Osteocyte (in vitro differentiated cells): ENCODE data around the gene TMC8. TPM values are rescaled to one million over a fixed set of nuclear protein-coding genes. Genes with fewer than 3 reads are reported as not detected.
"Not testable (repeated sequence)": the region's sequence is repeated elsewhere in the genome, so short reads cannot be mapped to it uniquely, and the experiment has no call there.

Source experiments
- DNase-seq: peaks from one replicate; pipeline ENCODE4 v3.0.0; 2021; ENCODE audit warnings: mixed read lengths; ENCODE audit not compliant: unreplicated experiment; ENCODE audit errors: extremely low spot score
- H3K27ac Mint-ChIP-seq: one replicate; pipeline ENCODE4 v1.8.0; 2021; ENCODE audit warnings: mild to moderate bottlenecking, mixed read lengths; ENCODE audit not compliant: unreplicated experiment
- H3K27me3 Mint-ChIP-seq: one replicate; pipeline ENCODE4 v1.8.0; 2021; ENCODE audit warnings: mixed read lengths; ENCODE audit not compliant: unreplicated experiment
- H3K36me3 Mint-ChIP-seq: one replicate; pipeline ENCODE4 v1.8.0; 2021; ENCODE audit warnings: mixed read lengths; ENCODE audit not compliant: unreplicated experiment
- H3K4me1 Mint-ChIP-seq: one replicate; pipeline ENCODE4 v1.8.0; 2021; ENCODE audit warnings: mixed read lengths; ENCODE audit not compliant: unreplicated experiment
- H3K4me3 Mint-ChIP-seq: one replicate; pipeline ENCODE4 v1.8.0; 2021; ENCODE audit warnings: mild to moderate bottlenecking, moderate library complexity, mixed read lengths; ENCODE audit not compliant: unreplicated experiment
- H3K9me3 Mint-ChIP-seq: one replicate; pipeline ENCODE4 v1.8.0; 2021; ENCODE audit warnings: mixed read lengths; ENCODE audit not compliant: unreplicated experiment
- CTCF ChIP-seq: fragments of 200-600 bp; sonication (generic); IDR thresholded peaks from 2 replicates; pipeline ENCODE4 v1.5.0; 2021; ENCODE audit warnings: antibody characterized with exemption, mild to moderate bottlenecking, moderate library complexity
- total RNA-seq: library from RNA; stranded (reverse); gene quantifications from 2 replicates; pipeline ENCODE4 v1.2.1, GENCODE V29; 2021

The TMC8 gene
- total RNA-seq, 1 donor from 2014 or later, result 0.40 TPM

GRCh38 chr17:78166416-78166815 lies 35.8 kb downstream of the TMC8 start:
- no peaks in the 10 kb centered on the region for H3K27me3 Mint-ChIP-seq
- peaks cover 6% of the 10 kb centered on the region for H3K4me1 Mint-ChIP-seq
- no peaks in the 10 kb centered on the region for H3K36me3 Mint-ChIP-seq
- no peak overlapping the region for H3K27ac Mint-ChIP-seq
- TF ChIP-seq CTCF, result no peak
- H3K9me3 Mint-ChIP-seq, result no peaks in the 10 kb centered on the region
- H3K4me3 Mint-ChIP-seq, result no peak overlapping the region
- DNase-seq, result no peak

GRCh38 chr17:78168242-78168902 lies 37.8 kb downstream of the TMC8 start, which contains the start of gene SYNGR2:
Gene SYNGR2 (plus strand): TSS chr17:78168581. CDS start chr17:78168617, 36 bp downstream.
- H3K36me3 Mint-ChIP-seq, result no peaks in the 10 kb centered on the region
- TF ChIP-seq CTCF, result no peak
- H3K27ac Mint-ChIP-seq, result no peak within 1 kb of the TSS
- DNase-seq, result no peak
- H3K4me1 Mint-ChIP-seq, result peaks cover 24% of the 10 kb centered on the region
- H3K27me3 Mint-ChIP-seq, result no peaks in the 10 kb centered on the region
- no peaks in the 10 kb centered on the region for H3K9me3 Mint-ChIP-seq
- peak within 1 kb of the TSS; percentile 74 for H3K4me3 Mint-ChIP-seq

- peaks cover 27% of the 10 kb centered on the region for H3K4me1 Mint-ChIP-seq
- TF ChIP-seq CTCF, result no peak
- peak overlapping the region; percentile 74 for H3K4me3 Mint-ChIP-seq
- H3K27me3 Mint-ChIP-seq, result no peaks in the 10 kb centered on the region
- no peak for DNase-seq
- peaks cover 3% of the 10 kb centered on the region for H3K36me3 Mint-ChIP-seq
- H3K9me3 Mint-ChIP-seq, result no peaks in the 10 kb centered on the region
- no peak overlapping the region for H3K27ac Mint-ChIP-seq
Observed at GRCh38 chr17:78168903-78169793, 38.6 kb downstream of the TMC8 start.

- Mint-ChIP-seq H3K27me3 (no peaks in the 10 kb centered on the region), H3K27ac (no peak overlapping the region), H3K4me1 (peaks cover 27% of the 10 kb centered on the region), H3K36me3 (peaks cover 3% of the 10 kb centered on the region), H3K4me3 (no peak overlapping the region), H3K9me3 (no peaks in the 10 kb centered on the region)
- TF ChIP-seq CTCF, result no peak
- DNase-seq, result no peak
Observed at GRCh38 chr17:78170692-78171590, 40.4 kb downstream of the TMC8 start.

- not testable (repeated sequence) for H3K9me3 Mint-ChIP-seq, H3K36me3 Mint-ChIP-seq, DNase-seq, H3K4me3 Mint-ChIP-seq, H3K27ac Mint-ChIP-seq, H3K27me3 Mint-ChIP-seq
- H3K4me1 Mint-ChIP-seq, result peaks cover 29% of the 10 kb centered on the region
Observed at GRCh38 chr17:78171591-78172248, 41.1 kb downstream of the TMC8 start.
